IPS-18c (cell line): ENCODE measurements around the gene PLPPR2.
A peak's percentile ranks its signal among the peaks of the same experiment; 100 is the strongest.
"Not testable (repeated sequence)": the region's sequence is repeated elsewhere in the genome, so short reads cannot be mapped to it uniquely, and the experiment has no call there.

Experiments used
- H3K4me3 ChIP-seq: 2 replicates; pipeline ENCODE4 v1.7.0; 2013; ENCODE audit warnings: low read depth, mild to moderate bottlenecking, low read length, moderate library complexity; ENCODE audit not compliant: insufficient read depth
- H3K9me3 ChIP-seq: one replicate; pipeline ENCODE4 v1.6.1; 2013; ENCODE audit warnings: mild to moderate bottlenecking, low read length, moderate library complexity; ENCODE audit not compliant: control insufficient read depth, insufficient read depth

PLPPR2 gene

GRCh38 chr19:11406703-11407236, 51.5 kb downstream of the PLPPR2 start:
- not testable (repeated sequence) for H3K9me3 ChIP-seq
- 0 out of 2 replicates have a peak overlapping the region, but pooled peaks have one; percentile 40 for H3K4me3 ChIP-seq

- no peak overlapping the region for H3K4me3 ChIP-seq
- H3K9me3 ChIP-seq = no peaks in the 10 kb centered on the region
Measured at GRCh38 chr19:11408591-11408990, 53.4 kb downstream of the PLPPR2 start.

- Histone ChIP-seq H3K4me3 (no peak overlapping the region), H3K9me3 (no peaks in the 10 kb centered on the region)
Measured at GRCh38 chr19:11410682-11411081, 55.5 kb downstream of the PLPPR2 start.

- H3K9me3 ChIP-seq = peaks cover 4% of the 10 kb centered on the region
- H3K4me3 ChIP-seq = no peak overlapping the region
Measured at GRCh38 chr19:11414544-11414943, 59.3 kb downstream of the PLPPR2 start.
